Glutamatergic neuron (in vitro differentiated cells): Measurements from ENCODE around the gene SLC5A5. TPM values are rescaled to one million over a fixed set of nuclear protein-coding genes. Genes with fewer than 3 reads are reported as not detected.

Source experiments
- DNase-seq: peaks from one replicate; pipeline ENCODE4 v3.0.0; 2022
- H3K27ac Mint-ChIP-seq: one replicate; pipeline ENCODE4 v1.8.0; 2020; ENCODE audit warnings: mild to moderate bottlenecking, mixed read lengths, inconsistent platforms; ENCODE audit not compliant: unreplicated experiment
- H3K27me3 Mint-ChIP-seq: one replicate; pipeline ENCODE4 v1.8.0; 2020; ENCODE audit warnings: mild to moderate bottlenecking, moderate library complexity, mixed read lengths, inconsistent platforms; ENCODE audit not compliant: unreplicated experiment
- H3K36me3 Mint-ChIP-seq: one replicate; pipeline ENCODE4 v1.8.0; 2020; ENCODE audit warnings: mild to moderate bottlenecking, mixed read lengths, inconsistent platforms; ENCODE audit not compliant: unreplicated experiment
- H3K4me1 Mint-ChIP-seq: one replicate; pipeline ENCODE4 v1.8.0; 2020; ENCODE audit warnings: mild to moderate bottlenecking, low read depth, mixed read lengths, inconsistent platforms; ENCODE audit not compliant: unreplicated experiment
- H3K4me3 Mint-ChIP-seq: one replicate; pipeline ENCODE4 v1.8.0; 2020; ENCODE audit warnings: mild to moderate bottlenecking, mixed read lengths, inconsistent platforms; ENCODE audit not compliant: unreplicated experiment
- H3K9me3 Mint-ChIP-seq: one replicate; pipeline ENCODE4 v1.8.0; 2020; ENCODE audit warnings: mild to moderate bottlenecking, moderate library complexity, mixed read lengths, inconsistent platforms; ENCODE audit not compliant: unreplicated experiment
- CTCF ChIP-seq: fragments of 200-600 bp; sonication (generic); IDR thresholded peaks from one replicate; pipeline ENCODE4 v1.5.0; 2021; ENCODE audit not compliant: partially characterized antibody, unreplicated experiment
- total RNA-seq: library from RNA; stranded (reverse); fragmentation: NEBNext Ultra II Directional; extraction: Animal tissue kit (Norgen Biotek cat#: 25700); gene quantifications from one replicate; pipeline ENCODE4 v1.2.1, GENCODE V29; 2021; ENCODE audit not compliant: unreplicated experiment

SLC5A5 gene
- total RNA-seq, 1 donor from 2014 or later: 4.3 TPM

DNA sequence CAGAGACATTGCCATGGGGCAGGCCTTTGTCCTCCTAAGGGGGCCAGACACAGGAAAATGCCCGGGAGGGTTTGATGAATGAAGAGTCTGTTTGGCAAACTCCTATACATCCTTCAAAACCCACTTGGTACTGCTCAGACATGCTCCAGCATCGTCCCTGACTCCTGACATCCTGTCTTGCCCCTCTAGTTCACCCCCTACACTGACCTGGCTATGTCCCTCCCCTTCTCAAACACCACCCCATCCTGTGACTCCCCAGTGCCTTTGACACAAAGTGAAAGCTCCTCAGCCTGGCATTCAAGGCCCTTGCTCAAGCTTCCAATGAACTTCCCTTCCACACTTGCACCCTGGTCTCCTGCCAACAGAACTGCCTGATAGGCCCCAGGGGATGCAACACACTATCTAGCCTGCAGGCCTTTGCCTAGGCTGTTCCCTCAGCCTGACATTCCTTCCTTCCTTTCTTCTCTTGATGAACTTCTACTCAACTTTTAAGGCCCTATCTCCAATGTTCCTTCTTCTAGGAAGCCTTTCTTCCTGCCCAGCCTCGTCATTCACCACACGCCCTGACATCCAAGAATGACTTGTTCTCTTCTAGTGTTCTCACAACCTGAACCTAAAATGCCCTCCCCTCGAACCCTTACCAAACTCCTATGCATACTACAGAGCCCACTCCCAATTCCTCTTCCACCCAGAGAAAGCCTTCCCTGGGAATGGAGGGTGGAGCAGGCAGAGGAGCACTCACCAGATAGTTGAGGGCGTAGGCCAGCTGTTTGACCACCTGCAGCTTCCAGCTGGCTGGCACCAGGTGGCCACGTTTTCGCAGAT, 36.4 kb upstream of the SLC5A5 start:
- peaks cover 18% of the 10 kb centered on the region for H3K27me3 Mint-ChIP-seq
- H3K27ac Mint-ChIP-seq: peak overlapping the region; percentile 59
- peaks cover 7% of the 10 kb centered on the region for H3K36me3 Mint-ChIP-seq
- no peaks in the 10 kb centered on the region for H3K4me1 Mint-ChIP-seq
- H3K9me3 Mint-ChIP-seq: peaks cover 8% of the 10 kb centered on the region
- DNase-seq: no peak
- peak overlapping the region; percentile 61 for H3K4me3 Mint-ChIP-seq
- TF ChIP-seq CTCF: no peak

DNA sequence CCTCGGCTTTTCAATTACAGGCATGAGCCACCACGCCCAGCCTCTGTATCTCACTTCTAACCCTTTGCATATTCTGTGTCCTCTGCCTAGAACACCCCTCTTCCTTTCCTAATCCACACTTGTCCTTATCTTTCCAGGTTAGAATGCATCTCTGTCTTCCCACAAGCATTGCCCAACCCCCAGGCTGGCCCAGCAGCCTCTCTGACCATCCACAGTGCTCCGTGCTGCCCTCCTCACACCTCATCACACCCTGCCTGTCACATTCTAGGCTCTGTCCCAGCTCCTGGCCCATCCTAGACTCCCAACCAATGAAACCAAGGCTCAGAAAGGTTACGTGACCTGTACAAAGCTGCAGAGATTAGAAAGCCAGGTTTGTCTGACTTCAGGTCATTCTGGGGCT, 35.2 kb upstream of the SLC5A5 start:
- Mint-ChIP-seq H3K27ac (no peak overlapping the region), H3K4me1 (no peaks in the 10 kb centered on the region), H3K9me3 (peaks cover 8% of the 10 kb centered on the region), H3K36me3 (peaks cover 7% of the 10 kb centered on the region), H3K27me3 (peaks cover 19% of the 10 kb centered on the region), H3K4me3 (no peak overlapping the region)
- no peak for DNase-seq
- TF ChIP-seq CTCF: no peak

DNA sequence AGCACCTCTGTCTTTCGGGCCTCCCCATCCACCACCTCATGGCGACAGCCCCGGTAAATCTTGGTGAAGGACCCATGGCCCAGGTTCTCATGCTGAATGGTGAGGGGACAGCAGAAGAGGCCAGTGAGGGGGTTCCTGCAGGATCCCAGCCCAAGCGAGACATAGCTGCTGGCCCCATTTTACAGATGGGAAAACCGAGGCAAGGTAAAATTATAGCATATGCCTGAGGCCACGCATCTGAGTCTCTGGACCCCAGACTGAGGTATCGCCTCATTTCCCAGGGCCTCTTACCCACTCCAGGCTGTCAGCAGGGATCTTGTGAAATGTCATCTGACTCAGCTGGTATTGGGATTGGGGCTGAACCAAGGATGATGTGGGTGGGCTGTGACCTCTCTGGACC, 33.8 kb upstream of the SLC5A5 start:
- TF ChIP-seq CTCF: no peak
- no peak for DNase-seq
- peaks cover 4% of the 10 kb centered on the region for H3K36me3 Mint-ChIP-seq
- peaks cover 6% of the 10 kb centered on the region for H3K9me3 Mint-ChIP-seq
- H3K27ac Mint-ChIP-seq: no peak overlapping the region
- no peak overlapping the region for H3K4me3 Mint-ChIP-seq
- H3K4me1 Mint-ChIP-seq: no peaks in the 10 kb centered on the region
- peaks cover 15% of the 10 kb centered on the region for H3K27me3 Mint-ChIP-seq

DNA sequence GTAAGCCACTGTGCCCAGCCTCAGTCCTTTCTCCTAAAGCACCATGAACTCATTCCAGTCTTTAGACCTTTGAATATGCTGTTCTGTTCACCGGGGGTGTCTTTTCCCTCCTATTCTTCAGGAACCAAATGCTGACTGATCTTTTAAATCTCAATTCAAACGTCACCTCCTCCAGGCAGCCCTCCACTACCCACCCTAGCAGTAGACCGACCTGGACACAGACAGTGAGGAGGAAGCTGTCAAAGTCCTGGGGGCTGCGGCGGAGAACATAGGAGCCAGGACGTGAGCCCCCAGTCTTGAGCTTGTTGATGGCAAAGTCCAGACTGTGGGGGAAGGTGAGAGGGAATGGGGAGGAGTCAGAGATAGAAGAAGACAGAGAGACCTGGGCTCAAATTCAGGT, 31.7 kb upstream of the SLC5A5 start:
- H3K9me3 Mint-ChIP-seq: peaks cover 6% of the 10 kb centered on the region
- peaks cover 15% of the 10 kb centered on the region for H3K27me3 Mint-ChIP-seq

More for the DNA sequence above, 31.7 kb upstream of the SLC5A5 start:
- DNase-seq: no peak
- peaks cover 4% of the 10 kb centered on the region for H3K36me3 Mint-ChIP-seq
- H3K4me3 Mint-ChIP-seq: no peak overlapping the region
- H3K4me1 Mint-ChIP-seq: no peaks in the 10 kb centered on the region
- TF ChIP-seq CTCF: no peak
- H3K27ac Mint-ChIP-seq: no peak overlapping the region
